Thyroid gland (tissue), 4 donors: ENCODE data around the gene RPL36A.

Experiments
- CTCF ChIP-seq, 6 experiments: fragments of 200-600 bp in 3 of 6; fragments of 450-650 bp in 3 of 6; sonication (generic) in 3 of 6; IDR thresholded peaks; one replicate each; pipeline ENCODE4 v1.5.1; 2016 to 2019; ENCODE audit warnings: antibody characterized with exemption in 6 of 6, mild to moderate bottlenecking in 2 of 6, inconsistent platforms in 1 of 6, moderate library complexity in 1 of 6
- POLR2A ChIP-seq, 2 donors: fragments of 450-650 bp; IDR thresholded peaks; one replicate each; pipeline ENCODE4 v1.6.1; 2017; ENCODE audit warnings: antibody characterized with exemption in 2 of 2, mild to moderate bottlenecking in 2 of 2, moderate library complexity in 1 of 2

GRCh38 chrX:101362116-101362515 is 28.7 kb upstream of the RPL36A start:
- TF ChIP-seq CTCF (IDR thresholded peaks at IDR 0.05) = no peak
- TF ChIP-seq POLR2A (IDR thresholded peaks at IDR 0.05) = no peak
